DMS53 treated with DMSO at 0.1 percent for 48 hours (cell line): Measurements from ENCODE around the gene GSTT4.
"Not testable (repeated sequence)": the region's sequence is repeated elsewhere in the genome, so short reads cannot be mapped to it uniquely, and the experiment has no call there.

Experiments
- DNase-seq: peaks from one replicate; lab custom pipeline; 2025; ENCODE audit not compliant: unreplicated experiment; lab: John Stamatoyannopoulos, UW

GSTT4 gene

DNA sequence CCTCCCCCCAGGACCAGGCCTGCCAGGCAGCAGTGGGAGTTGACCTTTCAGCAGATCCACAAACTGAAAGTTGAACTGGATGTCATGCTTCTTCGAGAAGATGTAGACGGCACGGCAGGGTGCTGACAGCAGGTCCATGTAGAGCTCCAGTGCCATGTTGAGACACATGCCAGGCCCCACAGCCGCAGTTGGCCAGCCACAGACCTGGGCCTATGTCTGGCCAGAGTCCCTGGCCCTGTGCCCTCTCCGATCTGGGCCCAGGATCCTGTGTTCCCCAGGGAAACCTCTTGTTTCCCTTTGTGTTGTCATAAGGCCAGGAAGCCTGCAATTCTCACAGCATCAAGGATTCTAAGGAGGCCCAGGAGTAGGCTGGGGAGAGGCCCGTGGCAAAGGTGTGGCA is at the start of gene GSTT4:
Gene GSTT4 (minus strand): TSS at position 253 of the 400 bp plus-strand sequence. CDS start 97 bp downstream, at position 156.
- no peak for DNase-seq

DNA sequence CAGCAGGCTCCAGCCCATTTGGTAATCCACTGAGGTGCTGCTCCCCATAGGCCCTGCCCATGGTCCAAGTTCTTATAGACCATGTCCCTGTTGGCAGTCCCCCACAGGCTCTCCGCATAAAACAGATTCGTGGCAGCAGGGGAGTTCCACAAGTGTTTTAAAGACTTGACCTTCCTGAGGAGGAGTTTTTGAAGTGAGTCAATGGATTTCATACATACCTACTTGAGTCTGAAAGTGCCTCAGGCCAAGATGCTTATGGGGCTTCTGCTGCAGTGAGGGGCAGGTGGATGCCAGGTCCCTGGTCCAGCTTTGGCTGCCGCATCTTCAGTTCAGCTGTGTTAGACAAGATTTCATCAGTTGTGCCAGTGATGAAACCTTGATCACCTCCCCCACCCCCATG is 49.1 kb upstream of the GSTT4 start:
- no peak for DNase-seq

DNA sequence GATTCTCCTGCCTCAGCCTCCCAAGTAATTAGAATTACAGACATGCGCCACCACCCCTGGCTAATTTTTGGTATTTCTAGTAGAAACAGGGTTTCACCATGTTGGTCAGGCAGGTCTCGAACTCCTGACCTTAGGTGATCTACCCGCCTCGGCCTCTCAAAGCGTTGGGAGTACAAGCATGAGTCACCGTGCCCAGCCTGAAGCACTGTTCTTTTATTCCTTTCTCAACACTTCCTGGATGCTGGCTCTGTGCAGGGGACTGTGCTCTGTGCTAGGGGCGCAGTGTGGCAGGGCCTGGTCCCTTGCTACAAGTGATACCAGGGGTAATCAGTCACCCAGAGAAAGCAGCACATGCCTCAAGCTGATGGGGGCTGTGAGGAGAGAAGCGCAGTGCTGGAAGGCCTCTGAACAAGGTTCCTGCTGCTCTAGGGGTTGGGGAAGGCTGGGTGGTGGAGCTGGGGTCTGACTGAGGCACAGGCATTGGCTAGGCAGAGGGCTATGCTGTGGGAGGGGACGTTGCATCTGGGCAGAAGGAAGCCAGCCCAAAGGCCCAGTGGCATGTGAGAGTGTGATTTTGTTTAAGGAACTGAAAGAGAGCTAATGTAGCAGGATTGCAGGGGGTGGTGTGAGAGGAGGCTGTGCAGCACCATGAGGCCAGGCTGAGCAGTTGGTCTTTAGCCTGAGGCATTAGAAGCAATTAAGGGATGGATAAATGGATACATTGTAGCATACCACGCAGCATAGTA is 48.4 kb upstream of the GSTT4 start:
- DNase-seq = no peak

GRCh38 chr22:24051568-24051967 is 46.3 kb upstream of the GSTT4 start:
- no peak for DNase-seq

DNA sequence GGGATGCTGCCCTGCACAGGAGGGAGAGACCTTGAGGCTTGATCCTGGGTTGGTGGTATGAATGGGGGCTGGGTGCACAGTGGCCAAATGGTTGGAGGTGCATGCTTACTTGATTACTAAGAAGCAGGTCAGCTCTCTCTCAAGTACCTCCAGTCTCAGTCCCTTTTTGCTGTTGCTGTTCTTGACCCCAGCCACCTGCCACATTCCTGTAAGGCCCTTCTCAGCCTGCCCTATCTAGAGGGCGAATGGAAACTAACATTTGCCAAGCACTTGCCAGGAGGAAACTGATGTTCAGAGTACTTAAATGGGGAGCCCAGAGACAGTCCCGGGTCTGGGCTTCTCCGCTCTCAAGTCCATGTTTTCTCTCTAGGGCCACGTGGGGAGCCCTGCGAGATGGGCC is 45.8 kb upstream of the GSTT4 start:
- no peak for DNase-seq

GRCh38 chr22:24049978-24050377 is 44.7 kb upstream of the GSTT4 start:
- no peak for DNase-seq

GRCh38 chr22:24049211-24049610 is 44.0 kb upstream of the GSTT4 start:
- no peak for DNase-seq

DNA sequence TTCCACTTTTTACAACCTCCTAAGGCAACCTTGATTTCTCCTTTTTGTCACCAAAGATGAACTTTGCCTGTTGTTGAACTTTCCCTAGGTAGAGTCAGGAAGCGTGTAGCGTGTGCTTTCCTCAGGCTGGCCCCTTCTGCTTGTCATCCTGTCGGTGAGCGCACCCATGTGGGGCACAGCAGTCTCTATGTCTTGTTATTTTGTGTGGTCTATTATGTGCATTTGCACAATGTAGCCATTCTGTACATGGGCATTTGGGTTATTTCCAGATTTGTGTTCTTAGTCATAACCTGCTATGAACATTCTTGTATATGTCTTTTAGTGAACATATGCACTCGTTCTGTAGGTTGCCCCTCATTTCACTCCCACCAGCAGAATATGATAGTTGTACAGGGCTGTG is 40.8 kb upstream of the GSTT4 start:
- DNase-seq = no peak

GRCh38 chr22:24043958-24044357 is 38.7 kb upstream of the GSTT4 start:
- DNase-seq = no peak

GRCh38 chr22:24043465-24043864 is 38.2 kb upstream of the GSTT4 start:
- not testable (repeated sequence) for DNase-seq

DNA sequence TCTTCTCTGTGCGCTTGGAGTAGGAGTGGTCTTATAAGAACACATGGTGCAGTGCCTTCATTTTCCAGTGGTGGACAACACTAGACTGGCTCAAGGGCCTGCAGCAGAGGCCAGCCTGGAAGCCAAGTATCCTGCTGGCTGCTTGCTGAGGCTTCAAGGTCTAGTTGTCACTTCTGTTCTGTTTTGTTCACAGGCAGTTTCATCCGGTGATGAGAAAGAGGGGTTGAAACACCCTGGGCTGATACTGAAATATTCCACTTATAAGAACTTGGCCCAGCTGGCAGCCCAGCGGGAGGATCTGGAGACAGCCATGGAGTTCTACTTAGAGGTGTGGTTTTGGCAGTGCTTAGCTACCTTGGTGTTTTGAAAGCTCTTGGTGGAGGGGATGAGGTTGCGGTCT is 35.7 kb upstream of the GSTT4 start:
- no peak for DNase-seq

DNA sequence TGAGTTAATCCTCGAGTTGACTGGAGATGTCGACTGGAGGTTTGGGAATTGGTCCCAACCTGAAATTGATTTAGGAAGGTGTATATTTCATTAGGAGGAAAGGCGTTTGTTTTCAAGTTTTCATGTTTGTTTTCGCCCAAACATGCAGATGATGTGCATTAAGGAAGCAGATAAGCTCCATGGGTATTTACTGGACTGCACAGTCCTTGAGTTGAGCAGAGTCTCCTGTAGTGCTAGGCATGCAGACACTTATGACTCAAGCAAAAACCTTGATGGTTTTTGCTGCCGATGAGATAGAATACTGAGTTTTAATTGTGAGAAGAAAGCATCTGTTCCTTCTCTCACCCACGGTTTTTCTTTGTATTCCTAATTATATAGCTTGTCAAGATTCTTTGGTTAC is 33.8 kb upstream of the GSTT4 start:
- no peak for DNase-seq

DNA sequence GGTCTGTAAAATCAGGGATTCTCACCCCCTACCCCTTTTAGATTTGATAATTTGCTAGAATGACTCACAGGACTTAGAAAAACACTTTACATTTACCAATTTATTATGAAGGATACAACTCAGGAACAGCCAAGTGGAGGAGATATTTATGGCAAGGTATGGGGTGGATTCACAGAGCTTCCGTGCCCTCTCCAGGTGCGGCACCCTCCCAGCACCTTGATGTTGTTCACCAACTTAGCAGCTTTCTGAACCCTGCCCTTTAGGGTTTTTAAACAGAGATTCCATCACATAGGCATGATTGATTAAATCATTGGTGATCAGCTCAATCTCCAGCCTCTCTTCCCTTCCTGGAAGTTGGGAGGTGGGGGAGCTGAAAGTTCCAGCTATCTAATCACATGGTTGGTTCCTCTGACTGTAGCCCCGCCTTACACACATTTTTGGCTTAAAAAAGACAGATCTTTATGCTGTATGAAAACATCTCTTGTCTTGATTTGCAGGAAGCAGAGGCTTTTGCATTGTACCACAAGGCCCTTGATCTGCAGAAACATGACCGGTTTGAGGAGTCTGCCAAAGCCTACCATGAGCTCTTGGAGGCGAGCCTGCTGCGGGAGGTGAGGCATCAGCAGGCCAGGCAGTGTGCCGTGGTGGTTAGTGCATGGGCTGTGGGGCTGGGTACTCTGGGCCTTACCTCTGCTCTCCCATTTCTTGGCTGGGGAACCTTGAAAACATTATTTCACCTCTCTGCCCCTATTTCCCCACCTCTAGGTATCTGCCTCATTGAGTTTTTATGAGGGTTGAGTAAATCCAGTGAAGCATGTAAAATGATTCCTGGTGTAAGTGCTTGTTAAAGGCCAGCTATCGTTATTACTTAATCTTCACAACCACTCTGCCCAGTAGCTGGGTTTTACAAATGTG is 32.9 kb upstream of the GSTT4 start:
- no peak for DNase-seq

DNA sequence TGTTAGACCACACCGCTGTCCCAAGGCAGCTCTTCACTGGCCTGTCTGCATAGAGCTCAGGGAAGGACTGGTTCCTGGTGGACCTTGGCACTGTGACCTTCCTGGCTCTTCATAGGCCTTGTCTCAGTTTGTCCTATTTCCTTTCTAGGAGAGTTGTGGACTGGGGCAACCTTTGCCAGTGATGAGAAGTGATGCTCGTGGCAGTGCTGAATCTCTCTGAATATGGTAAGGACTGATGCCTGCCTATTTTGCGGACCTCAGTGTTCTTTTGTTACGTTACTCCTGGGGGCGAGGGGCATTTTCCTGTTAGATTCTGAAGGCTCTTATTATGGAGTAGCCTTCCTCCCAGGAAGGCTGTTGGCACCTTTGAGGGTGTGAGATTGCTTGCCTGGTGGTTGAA is 30.0 kb upstream of the GSTT4 start:
- no peak for DNase-seq

- DNase-seq = no peak
These were observed 28.5 kb upstream of the GSTT4 start for GRCh38 chr22:24033731-24034130.

GRCh38 chr22:24030186-24030702 is 25.0 kb upstream of the GSTT4 start:
- DNase-seq = no peak

DNA sequence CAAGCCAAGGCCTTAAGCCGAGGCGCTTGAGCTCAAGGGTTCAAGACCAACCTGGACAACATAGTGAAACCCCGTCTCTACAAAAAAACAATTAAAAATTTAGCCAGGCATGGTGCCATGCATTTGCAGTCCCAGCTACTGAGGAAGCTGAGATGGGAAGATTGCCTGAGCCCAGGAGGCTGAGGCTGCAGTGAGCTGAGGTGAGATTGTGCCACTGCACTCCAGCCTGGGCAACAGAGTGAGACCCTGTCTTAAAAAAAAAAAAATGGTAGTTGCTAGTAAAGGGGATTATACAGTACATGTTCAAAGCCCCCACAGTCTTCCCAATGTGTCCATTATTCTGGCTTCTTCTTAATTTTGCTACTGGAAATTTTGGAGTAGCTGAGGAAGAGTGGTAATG is 24.1 kb upstream of the GSTT4 start:
- no peak for DNase-seq

DNA sequence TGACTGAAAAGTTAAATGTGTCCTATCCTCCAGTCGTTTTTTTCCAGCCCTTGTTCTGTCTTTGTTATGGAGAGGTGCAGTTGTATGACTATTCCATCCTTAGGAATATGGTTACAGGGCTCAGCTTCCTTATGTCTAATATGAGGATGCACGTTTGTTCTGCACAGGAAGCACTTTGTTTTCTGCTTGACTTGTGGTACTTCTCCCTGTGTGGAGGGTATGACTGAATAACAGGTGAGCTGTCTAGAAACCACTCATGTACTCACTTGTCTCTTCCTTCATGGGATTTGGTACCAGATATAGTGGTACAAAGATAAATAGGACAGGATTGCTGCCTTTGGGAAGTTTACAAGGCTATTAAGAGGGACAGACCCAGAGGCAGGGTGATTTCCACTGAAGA is 23.3 kb upstream of the GSTT4 start:
- no peak for DNase-seq

- DNase-seq = no peak
These were observed 22.7 kb upstream of the GSTT4 start for GRCh38 chr22:24027991-24028390.

- no peak for DNase-seq
These were observed 22.2 kb upstream of the GSTT4 start for GRCh38 chr22:24027389-24027975.

- DNase-seq = no peak
These were observed 21.5 kb upstream of the GSTT4 start for GRCh38 chr22:24026733-24027132.

- no peak for DNase-seq
These were observed 20.8 kb upstream of the GSTT4 start for GRCh38 chr22:24026056-24026455.
